Renal pelvis (tissue), 4 donors: ENCODE data around the gene STAT4. TPM values are rescaled to one million over a fixed set of nuclear protein-coding genes. Genes with fewer than 3 reads are reported as not detected.

ENCODE experiments used
- DNase-seq: peaks from one replicate; pipeline ENCODE4 v3.0.0-alpha.2; 2013
- polyA plus RNA-seq, 3 donors: library from polyadenylated mRNA; unstranded; fragments of 120-200 nt; gene quantifications; one replicate each; pipeline ENCODE4 v1.2.1, GENCODE V29; 2013; ENCODE audit not compliant: insufficient read length in 3 of 3

STAT4 gene
- polyA plus RNA-seq, 3 donors, result 6.3 to 9.9 (median 7.3) TPM

- no peak for DNase-seq
These were observed 136.2 kb downstream of the STAT4 start for GRCh38 chr2:191014653-191015020.

- DNase-seq, result peak; percentile 94
These were observed 136.7 kb downstream of the STAT4 start, which contains the start of gene STAT1 for GRCh38 chr2:191013932-191014652. Gene STAT1, minus strand, starts transcription at chr2:191014171. Its CDS starts 4,168 bp downstream, at chr2:191010003.

- no peak for DNase-seq
These were observed 137.2 kb downstream of the STAT4 start for GRCh38 chr2:191013682-191013931.

GRCh38 chr2:191012845-191013681 lies 137.7 kb downstream of the STAT4 start:
- DNase-seq, result no peak

DNA sequence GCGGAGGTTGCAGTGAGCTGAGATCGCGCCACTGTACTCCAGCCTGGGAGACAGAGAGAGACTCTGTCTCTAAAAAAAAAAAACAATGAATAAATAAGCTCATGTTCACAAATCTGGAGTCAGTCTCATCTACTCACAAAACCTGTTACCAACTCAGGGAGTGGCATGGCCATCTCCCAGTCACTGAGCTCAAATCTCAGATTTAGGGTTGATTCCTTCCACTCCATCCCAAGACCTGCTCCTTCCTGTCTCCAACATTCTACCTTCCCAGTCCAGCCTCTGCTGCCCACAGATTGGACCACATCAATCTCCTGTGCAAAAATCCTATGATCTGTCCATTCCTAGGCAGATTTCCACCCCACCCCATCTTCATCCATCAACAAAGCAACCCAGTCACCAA lies 138.4 kb downstream of the STAT4 start:
- DNase-seq, result no peak

GRCh38 chr2:191010887-191011885 lies 139.6 kb downstream of the STAT4 start:
- no peak for DNase-seq

DNA sequence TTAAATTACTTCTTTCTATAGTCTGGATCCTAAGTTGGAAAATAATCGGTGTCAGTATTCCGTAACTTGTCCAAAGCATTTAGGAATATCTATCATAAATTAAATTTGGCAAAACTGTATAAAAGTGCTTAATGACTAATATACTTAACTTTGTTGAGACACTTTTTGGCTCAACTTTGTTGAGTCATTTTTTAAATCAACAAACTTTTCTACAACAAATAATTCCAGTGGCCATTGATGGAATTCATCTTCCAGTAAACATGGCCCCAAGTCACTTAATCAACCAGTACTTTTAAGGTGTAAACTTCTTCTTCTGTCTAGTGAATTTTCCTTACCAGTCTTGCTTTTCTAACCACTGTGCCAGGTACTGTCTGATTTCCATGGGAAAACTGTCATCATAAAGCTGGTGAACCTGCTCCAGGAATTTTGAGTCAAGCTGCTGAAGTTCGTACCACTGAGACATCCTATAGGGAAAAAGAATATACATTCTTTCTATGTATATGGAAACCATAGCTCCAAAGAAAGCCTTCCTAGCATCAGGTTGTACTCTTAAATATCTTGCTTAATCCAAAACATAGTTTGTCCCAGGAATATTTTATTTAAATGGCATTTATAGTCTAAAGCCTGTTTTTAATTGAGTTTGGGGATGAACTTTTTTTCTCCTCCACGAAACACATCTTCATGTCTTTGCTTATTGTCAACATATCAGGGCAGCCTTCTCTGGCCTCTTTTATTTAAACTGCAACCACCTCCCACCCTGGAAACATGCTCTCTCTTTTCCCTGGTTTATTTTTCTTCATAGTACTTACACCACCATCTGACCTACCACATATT lies 141.0 kb downstream of the STAT4 start:
- no peak for DNase-seq

DNA sequence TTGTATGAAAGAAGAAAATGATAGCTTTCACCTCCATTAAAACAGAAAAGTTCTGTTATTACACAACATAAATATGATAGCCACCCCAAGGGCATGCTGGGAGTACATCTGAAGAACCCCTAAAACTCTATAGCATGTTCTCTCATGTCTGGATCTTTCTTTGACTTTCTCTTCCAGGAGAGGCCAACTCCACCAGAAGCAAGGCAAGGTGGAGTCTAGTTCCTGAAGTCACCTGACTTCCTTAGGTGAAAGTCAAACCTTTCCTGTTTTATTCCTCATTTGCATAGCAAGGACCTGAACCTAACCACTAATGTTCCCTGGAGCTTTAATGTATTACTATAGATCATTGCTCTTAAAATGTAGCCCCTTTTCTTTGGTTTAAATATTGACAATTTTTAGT lies 142.5 kb downstream of the STAT4 start:
- no peak for DNase-seq

GRCh38 chr2:191006997-191007783 lies 143.6 kb downstream of the STAT4 start:
- no peak for DNase-seq

GRCh38 chr2:191006297-191006696 lies 144.5 kb downstream of the STAT4 start:
- DNase-seq, result no peak

GRCh38 chr2:191003405-191004309 lies 147.1 kb downstream of the STAT4 start:
- DNase-seq, result no peak

GRCh38 chr2:191001624-191002023 lies 149.2 kb downstream of the STAT4 start:
- no peak for DNase-seq

GRCh38 chr2:191001032-191001431 lies 149.8 kb downstream of the STAT4 start:
- DNase-seq, result no peak

GRCh38 chr2:190999949-191000665 lies 150.7 kb downstream of the STAT4 start:
- no peak for DNase-seq

DNA sequence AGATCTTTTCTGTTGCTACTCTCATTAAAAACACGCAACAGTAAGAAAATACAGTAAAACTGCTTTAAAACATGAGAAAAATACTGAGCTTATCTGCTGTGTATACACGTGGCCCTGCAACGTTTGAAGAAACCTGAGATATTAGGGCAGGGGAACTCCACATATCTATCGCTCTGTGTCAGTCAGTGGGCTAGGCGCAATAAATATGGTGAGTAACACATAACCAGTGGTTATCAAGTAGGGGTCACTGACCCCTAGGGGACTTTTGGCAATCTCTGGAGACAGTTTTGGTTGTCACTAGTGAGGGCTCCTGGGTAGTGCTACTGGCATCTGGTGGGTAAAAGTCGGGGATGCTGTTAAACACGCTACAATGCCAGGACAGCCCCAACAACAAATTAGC lies 151.7 kb downstream of the STAT4 start:
- DNase-seq, result no peak

DNA sequence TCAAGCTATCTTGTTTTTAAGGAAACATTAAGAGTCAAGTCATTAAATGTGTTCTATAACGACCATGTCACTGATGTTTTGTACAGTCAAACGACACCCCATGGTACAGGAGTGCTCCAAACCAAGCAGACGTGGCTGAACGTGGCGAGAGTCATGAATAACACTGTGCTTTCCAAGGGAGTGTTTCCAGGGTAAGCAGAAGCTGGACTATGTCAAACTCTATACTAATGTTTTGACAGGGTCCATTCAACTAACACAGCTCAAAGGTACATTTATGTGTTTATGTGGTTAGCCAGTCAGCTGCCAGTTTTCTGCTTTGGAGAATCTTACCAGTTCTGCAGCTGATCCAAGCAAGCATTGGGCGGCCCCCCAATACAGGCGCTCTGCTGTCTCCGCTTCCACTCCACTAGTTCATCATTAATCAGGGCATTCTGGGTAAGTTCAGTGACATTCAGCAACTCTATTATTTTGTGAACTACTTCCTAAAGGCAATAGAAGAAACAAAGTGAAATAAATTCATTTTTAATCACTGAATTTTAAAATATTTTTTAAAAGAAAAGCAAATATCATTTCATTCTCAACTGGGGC lies 153.2 kb downstream of the STAT4 start:
- no peak for DNase-seq

DNA sequence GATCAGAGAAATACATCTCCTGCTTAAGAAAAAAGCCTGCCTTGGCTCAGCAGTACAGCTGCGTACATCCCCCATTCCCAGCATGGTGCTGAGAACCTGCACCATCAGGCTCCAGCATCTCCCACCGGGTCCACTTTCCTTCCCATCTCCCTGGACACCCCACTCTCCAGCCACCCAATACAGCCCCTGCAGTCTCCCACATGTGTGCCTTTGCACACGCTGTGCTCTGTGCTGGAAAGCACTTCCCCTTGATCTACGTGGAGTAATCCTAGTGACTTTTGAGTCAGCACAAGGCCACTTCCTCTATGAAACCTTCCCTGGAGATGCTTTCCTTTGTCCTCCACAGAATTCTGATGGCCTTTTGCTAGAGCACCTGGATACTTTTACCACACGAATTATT lies 153.8 kb downstream of the STAT4 start:
- DNase-seq, result no peak

DNA sequence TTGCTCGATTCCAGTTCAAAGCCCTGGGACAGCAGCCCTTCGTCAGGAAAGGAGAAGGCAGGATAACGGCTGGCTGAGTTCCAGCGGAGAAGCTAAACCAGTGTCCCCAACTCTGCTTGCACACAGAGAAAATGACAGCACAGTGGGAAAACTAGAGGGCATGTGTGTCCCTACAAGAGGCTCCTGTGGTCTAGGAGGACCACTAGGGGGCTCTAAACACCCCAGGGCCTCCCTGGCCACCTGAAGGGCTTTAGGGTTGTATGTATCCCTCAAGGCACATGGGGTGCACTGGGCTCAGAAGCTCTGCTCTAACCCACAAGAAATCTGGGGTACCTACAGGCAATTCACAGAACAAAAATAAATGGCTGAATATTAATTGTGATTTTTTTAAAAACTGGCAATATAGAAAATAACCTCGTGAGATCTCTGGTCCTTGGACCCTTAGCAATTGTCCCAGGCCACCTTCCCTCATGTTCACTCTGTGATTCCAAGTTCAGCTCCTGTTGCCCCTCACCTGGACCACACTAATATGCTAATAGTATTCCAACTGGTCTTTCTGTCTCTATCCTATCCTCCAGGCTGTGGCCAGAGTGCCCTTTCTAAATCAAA lies 154.4 kb downstream of the STAT4 start:
- DNase-seq, result no peak
